Epithelial cell of prostate (primary cell): ENCODE measurements around the gene IQCE.

Experiments
- DNase-seq: peaks from one replicate; pipeline ENCODE4 v3.0.0-alpha.2; 2011; ENCODE audit warnings: low read depth, low spot score
- H3K27ac ChIP-seq: fragments of 450-650 bp; 2 replicates; pipeline ENCODE4 v1.5.1; 2017; ENCODE audit warnings: mild to moderate bottlenecking

IQCE gene

GRCh38 chr7:2657920-2658671, 99.3 kb downstream of the IQCE start:
- no peak for DNase-seq
- no peak overlapping the region for H3K27ac ChIP-seq

DNA sequence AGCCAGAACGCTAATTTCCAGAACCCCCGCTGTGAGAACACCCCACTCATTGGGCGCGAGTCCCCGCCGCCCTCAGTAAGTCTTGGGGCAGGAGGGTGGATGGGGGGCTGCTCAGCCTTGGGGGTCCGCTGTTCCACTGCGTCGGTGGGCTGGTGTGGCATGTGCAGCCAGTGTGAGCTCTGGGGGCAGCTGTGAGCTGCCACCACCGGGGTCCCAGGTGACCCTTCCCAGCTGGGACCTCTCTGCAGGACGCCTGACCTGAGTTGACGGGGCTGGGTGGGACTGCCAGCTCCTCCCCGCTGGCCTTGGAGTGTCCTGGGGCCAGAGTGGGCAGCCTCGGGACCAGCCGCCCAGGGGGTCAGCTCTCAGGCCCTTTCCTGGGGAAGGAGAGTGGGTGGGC, 100.2 kb downstream of the IQCE start:
- no peak for DNase-seq
- no peak overlapping the region for H3K27ac ChIP-seq

- H3K27ac ChIP-seq: no peak overlapping the region
- no peak for DNase-seq
These were observed 101.0 kb downstream of the IQCE start for GRCh38 chr7:2659556-2660358.

- no peak for DNase-seq
- H3K27ac ChIP-seq: no peak overlapping the region
These were observed 101.7 kb downstream of the IQCE start for GRCh38 chr7:2660359-2661095.

DNA sequence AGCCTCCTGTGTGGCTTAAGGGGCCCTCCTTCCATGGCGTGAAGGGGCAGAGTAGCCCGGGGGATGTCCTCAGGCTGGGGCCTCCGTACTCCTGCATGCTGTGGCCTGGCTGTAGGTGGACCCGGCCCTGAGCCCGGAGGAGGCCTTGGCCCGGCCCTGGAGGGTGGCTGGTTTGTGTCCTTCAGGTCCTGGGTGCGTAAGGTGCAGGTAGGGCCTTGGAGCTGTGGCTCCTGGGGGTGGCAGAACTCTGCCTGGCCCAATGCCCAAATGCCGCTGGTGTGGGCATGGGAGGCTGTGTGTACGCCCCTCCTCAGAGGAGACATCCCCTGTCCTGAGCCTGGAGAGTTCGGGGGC, 102.3 kb downstream of the IQCE start:
- no peak for DNase-seq
- H3K27ac ChIP-seq: no peak overlapping the region

DNA sequence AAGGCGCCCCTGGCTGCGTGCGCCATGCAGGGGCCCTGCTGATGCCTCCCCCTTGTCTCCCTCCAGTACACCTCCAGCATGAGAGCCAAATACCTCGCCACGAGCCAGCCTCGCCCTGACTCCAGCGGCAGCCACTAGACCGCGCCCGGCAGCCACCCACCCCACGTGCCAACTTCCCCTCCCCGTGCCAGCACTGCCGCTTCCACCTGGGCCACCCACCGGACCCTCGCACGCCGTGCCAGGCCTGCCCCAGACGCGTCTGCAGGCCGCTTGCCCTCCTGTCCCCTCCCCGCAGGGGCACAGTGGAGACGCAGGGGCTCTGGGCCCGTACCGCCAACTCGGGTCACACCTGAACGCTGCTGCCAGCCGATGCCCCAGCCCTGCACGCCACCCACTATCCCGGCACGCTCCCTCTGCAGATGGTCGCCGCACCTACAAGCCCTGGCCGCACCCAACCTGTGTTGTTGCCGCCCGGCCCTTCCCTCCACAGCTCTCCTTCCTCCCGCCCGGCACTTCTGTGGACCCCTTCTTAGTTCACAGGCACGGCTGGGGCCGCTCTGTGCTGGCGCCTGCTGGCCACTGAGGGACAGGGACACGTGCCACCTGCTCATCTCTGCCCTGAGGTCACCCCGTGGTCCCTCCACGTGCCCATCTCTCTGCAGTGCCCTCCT, 103.0 kb downstream of the IQCE start:
- no peak overlapping the region for H3K27ac ChIP-seq
- no peak for DNase-seq

- no peak for DNase-seq
- H3K27ac ChIP-seq: no peak overlapping the region
These were observed 103.7 kb downstream of the IQCE start for GRCh38 chr7:2662273-2663120.

- no peak for DNase-seq
- no peak overlapping the region for H3K27ac ChIP-seq
These were observed 104.5 kb downstream of the IQCE start for GRCh38 chr7:2663121-2663886.

- DNase-seq: no peak
- H3K27ac ChIP-seq: no peak overlapping the region
These were observed 105.2 kb downstream of the IQCE start for GRCh38 chr7:2663960-2664359.
